ENCODE results near the gene TMEM59L.

- TF ChIP-seq CTCF (IDR thresholded peaks at IDR 0.05; ENCODE audit: low read depth, low read length, poor library complexity, severe bottlenecking) (no peak), EZH2phosphoT487 (IDR thresholded peaks at IDR 0.05; ENCODE audit: borderline replicate concordance, low read length) (no peak)
These were observed 3.6 kb upstream of the TMEM59L start for GRCh38 chr19:18608805-18609716.
